ENCODE measurements around the gene HIVEP2. TPM values are rescaled to one million over a fixed set of nuclear protein-coding genes. Genes with fewer than 3 reads are reported as not detected.

HIVEP2 gene
- total and polyA plus RNA-seq, 5 donors from 2014 or later: 9.7 to 76.7 (median 12.3) TPM

DNA sequence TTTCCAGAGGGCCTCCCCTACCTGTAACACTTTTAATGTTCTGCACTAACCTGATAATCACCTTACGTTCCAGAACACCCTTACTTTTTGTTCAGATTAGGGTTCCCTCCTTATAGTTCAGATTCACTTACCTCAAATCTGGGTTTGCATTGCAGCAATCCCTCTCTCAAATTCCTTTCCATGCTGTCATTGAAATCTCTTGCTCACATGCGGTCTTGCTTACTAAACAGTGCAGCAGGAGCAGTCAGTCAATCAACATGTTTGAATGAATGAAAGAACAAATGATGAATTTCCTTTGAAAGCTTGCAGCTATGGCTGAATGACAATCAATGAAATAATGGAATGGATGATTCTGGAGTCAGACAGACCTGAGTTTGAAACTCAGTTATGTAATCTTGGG is 200.1 kb downstream of the HIVEP2 start:
- DNase-seq (no peak), ATAC-seq (ENCODE audit: low read depth in 2 of 2) (no peak)
- peaks cover 0 to 1% (median 0%) of the 10 kb centered on the region in 7 donors for H3K9me3 Mint-ChIP-seq
- no peaks in the 10 kb centered on the region for H3K36me3 Mint-ChIP-seq
- no peak overlapping the region for H3K27ac Mint-ChIP-seq
- H3K27ac ChIP-seq (ENCODE audit: insufficient read depth, low read length, poor library complexity, severe bottlenecking): no peak overlapping the region
- no peaks in the 10 kb centered on the region for H3K36me3 ChIP-seq (ENCODE audit: control insufficient read depth, insufficient read depth, low read length)
- no peak overlapping the region for H3K4me3 Mint-ChIP-seq
- H3K27me3 ChIP-seq (ENCODE audit: control insufficient read depth, insufficient read depth, low read length): peaks cover 2% of the 10 kb centered on the region
- H3K4me1 Mint-ChIP-seq: peaks cover 7 to 15% (median 9%) of the 10 kb centered on the region in 4 donors
- H3K4me1 ChIP-seq (ENCODE audit: control insufficient read depth, insufficient read depth, low read length, poor library complexity, severe bottlenecking): no peaks in the 10 kb centered on the region
- peaks cover 6% of the 10 kb centered on the region for H3K27me3 Mint-ChIP-seq
- no peak overlapping the region for H3K4me3 ChIP-seq (ENCODE audit: low read depth, low read length)
- no peaks in the 10 kb centered on the region for H3K9me3 ChIP-seq (ENCODE audit: control insufficient read depth in 2 of 2, low read length in 2 of 2)

GRCh38 chr6:142740449-142740848 is 204.5 kb downstream of the HIVEP2 start:
- H3K4me3 Mint-ChIP-seq: no peak overlapping the region
- H3K36me3 ChIP-seq (ENCODE audit: control insufficient read depth, insufficient read depth, low read length): no peaks in the 10 kb centered on the region
- H3K4me3 ChIP-seq (ENCODE audit: low read depth, low read length): no peak overlapping the region
- peaks cover 6% of the 10 kb centered on the region for H3K27me3 Mint-ChIP-seq
- H3K27ac Mint-ChIP-seq: no peak overlapping the region
- peaks cover 2% of the 10 kb centered on the region for H3K27me3 ChIP-seq (ENCODE audit: control insufficient read depth, insufficient read depth, low read length)
- H3K9me3 ChIP-seq (ENCODE audit: control insufficient read depth in 2 of 2, low read length in 2 of 2): no peaks in the 10 kb centered on the region
- no peaks in the 10 kb centered on the region for H3K4me1 ChIP-seq (ENCODE audit: control insufficient read depth, insufficient read depth, low read length, poor library complexity, severe bottlenecking)
- H3K4me1 Mint-ChIP-seq: no peaks in the 10 kb centered on the region
- H3K9me3 Mint-ChIP-seq: peaks cover 0 to 1% (median 0%) of the 10 kb centered on the region in 7 donors
- no peaks in the 10 kb centered on the region for H3K36me3 Mint-ChIP-seq
- H3K27ac ChIP-seq (ENCODE audit: insufficient read depth, low read length, poor library complexity, severe bottlenecking): no peak overlapping the region
- ATAC-seq (ENCODE audit: low read depth in 2 of 2) (no peak), DNase-seq (no peak)

- Mint-ChIP-seq H3K27me3 (no peaks in the 10 kb centered on the region), H3K4me3 (no peak overlapping the region), H3K36me3 (no peaks in the 10 kb centered on the region), H3K27ac (no peak overlapping the region), H3K9me3 (peaks cover 0 to 1% (median 0%) of the 10 kb centered on the region in 7 donors), H3K4me1 (peaks cover 0 to 4% (median 0%) of the 10 kb centered on the region in 4 donors)
- Histone ChIP-seq H3K36me3 (ENCODE audit: control insufficient read depth, insufficient read depth, low read length) (no peaks in the 10 kb centered on the region), H3K9me3 (ENCODE audit: control insufficient read depth in 2 of 2, low read length in 2 of 2) (no peaks in the 10 kb centered on the region), H3K4me3 (ENCODE audit: low read depth, low read length) (no peak overlapping the region), H3K27ac (ENCODE audit: insufficient read depth, low read length, poor library complexity, severe bottlenecking) (no peak overlapping the region), H3K4me1 (ENCODE audit: control insufficient read depth, insufficient read depth, low read length, poor library complexity, severe bottlenecking) (no peaks in the 10 kb centered on the region), H3K27me3 (ENCODE audit: control insufficient read depth, insufficient read depth, low read length) (no peaks in the 10 kb centered on the region)
- no peak for ATAC-seq (ENCODE audit: low read depth in 2 of 2)
- DNase-seq: no peak
These were observed 206.2 kb downstream of the HIVEP2 start for GRCh38 chr6:142738731-142739130.

GRCh38 chr6:142738035-142738396 is 207.0 kb downstream of the HIVEP2 start:
- Mint-ChIP-seq H3K36me3 (no peaks in the 10 kb centered on the region), H3K9me3 (peaks cover 0 to 4% (median 0%) of the 10 kb centered on the region in 7 donors), H3K4me1 (peaks cover 0 to 9% (median 0%) of the 10 kb centered on the region in 4 donors), H3K27me3 (no peaks in the 10 kb centered on the region), H3K27ac (peak overlapping the region in 1 of 3 donors; percentile 81), H3K4me3 (no peak overlapping the region)
- Histone ChIP-seq H3K27me3 (ENCODE audit: control insufficient read depth, insufficient read depth, low read length) (no peaks in the 10 kb centered on the region), H3K4me1 (ENCODE audit: control insufficient read depth, insufficient read depth, low read length, poor library complexity, severe bottlenecking) (no peaks in the 10 kb centered on the region), H3K9me3 (ENCODE audit: control insufficient read depth in 2 of 2, low read length in 2 of 2) (no peaks in the 10 kb centered on the region), H3K27ac (ENCODE audit: insufficient read depth, low read length, poor library complexity, severe bottlenecking) (no peak overlapping the region), H3K4me3 (ENCODE audit: low read depth, low read length) (no peak overlapping the region), H3K36me3 (ENCODE audit: control insufficient read depth, insufficient read depth, low read length) (no peaks in the 10 kb centered on the region)
- no peak for DNase-seq
- no peak for ATAC-seq (ENCODE audit: low read depth in 2 of 2)

DNA sequence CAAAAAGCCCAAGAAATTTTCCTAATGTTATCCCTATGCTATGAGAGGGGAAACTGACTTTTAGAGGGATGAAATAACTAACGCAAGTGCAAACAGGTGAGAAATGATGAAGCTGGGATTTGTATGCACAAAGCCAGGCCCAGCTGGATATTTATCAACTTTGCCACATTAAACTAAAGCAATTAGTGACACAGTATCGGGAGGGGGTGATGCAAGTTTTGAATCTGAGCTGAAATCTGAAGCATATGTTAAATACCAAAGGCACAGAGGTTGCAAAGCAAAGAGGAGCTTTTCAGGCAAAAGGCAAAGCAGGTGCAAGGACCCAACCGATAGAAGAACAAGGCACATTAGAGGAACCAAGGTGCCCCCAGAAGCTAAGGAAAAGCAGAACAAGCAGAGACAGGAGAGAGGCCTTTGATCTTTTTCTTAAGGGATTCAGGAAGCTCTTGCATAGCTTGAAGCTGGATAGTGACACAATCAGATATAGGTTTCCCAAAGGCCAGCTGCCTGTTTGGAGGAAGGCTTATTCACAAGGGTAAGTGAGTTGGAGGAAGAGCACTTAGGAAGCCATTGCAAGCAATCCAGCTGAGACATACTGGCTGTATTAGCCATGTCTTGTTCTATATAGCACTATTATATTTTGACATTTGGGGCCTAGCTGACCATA is 207.5 kb downstream of the HIVEP2 start:
- DNase-seq (no peak), ATAC-seq (ENCODE audit: low read depth in 2 of 2) (no peak)
- H3K36me3 Mint-ChIP-seq: no peaks in the 10 kb centered on the region
- H3K9me3 Mint-ChIP-seq: peaks cover 0 to 4% (median 0%) of the 10 kb centered on the region in 7 donors
- no peaks in the 10 kb centered on the region for H3K9me3 ChIP-seq (ENCODE audit: control insufficient read depth in 2 of 2, low read length in 2 of 2)
- H3K27me3 ChIP-seq (ENCODE audit: control insufficient read depth, insufficient read depth, low read length): no peaks in the 10 kb centered on the region
- no peak overlapping the region for H3K27ac Mint-ChIP-seq
- H3K4me1 Mint-ChIP-seq: peaks cover 0 to 14% (median 0%) of the 10 kb centered on the region in 4 donors
- no peaks in the 10 kb centered on the region for H3K36me3 ChIP-seq (ENCODE audit: control insufficient read depth, insufficient read depth, low read length)
- H3K27ac ChIP-seq (ENCODE audit: insufficient read depth, low read length, poor library complexity, severe bottlenecking): no peak overlapping the region
- no peaks in the 10 kb centered on the region for H3K4me1 ChIP-seq (ENCODE audit: control insufficient read depth, insufficient read depth, low read length, poor library complexity, severe bottlenecking)
- no peaks in the 10 kb centered on the region for H3K27me3 Mint-ChIP-seq
- no peak overlapping the region for H3K4me3 Mint-ChIP-seq
- H3K4me3 ChIP-seq (ENCODE audit: low read depth, low read length): no peak overlapping the region

GRCh38 chr6:142735204-142735603 is 209.8 kb downstream of the HIVEP2 start:
- Mint-ChIP-seq H3K9me3 (peaks cover 0 to 4% (median 0%) of the 10 kb centered on the region in 7 donors), H3K27me3 (no peaks in the 10 kb centered on the region), H3K4me3 (no peak overlapping the region), H3K36me3 (no peaks in the 10 kb centered on the region), H3K27ac (no peak overlapping the region), H3K4me1 (peaks cover 0 to 21% (median 2%) of the 10 kb centered on the region in 4 donors)
- no peaks in the 10 kb centered on the region for H3K27me3 ChIP-seq (ENCODE audit: control insufficient read depth, insufficient read depth, low read length)
- no peaks in the 10 kb centered on the region for H3K4me1 ChIP-seq (ENCODE audit: control insufficient read depth, insufficient read depth, low read length, poor library complexity, severe bottlenecking)
- H3K36me3 ChIP-seq (ENCODE audit: control insufficient read depth, insufficient read depth, low read length): no peaks in the 10 kb centered on the region
- DNase-seq: no peak
- ATAC-seq (ENCODE audit: low read depth in 2 of 2): no peak
- no peak overlapping the region for H3K27ac ChIP-seq (ENCODE audit: insufficient read depth, low read length, poor library complexity, severe bottlenecking)
- H3K9me3 ChIP-seq (ENCODE audit: control insufficient read depth in 2 of 2, low read length in 2 of 2): no peaks in the 10 kb centered on the region
- H3K4me3 ChIP-seq (ENCODE audit: low read depth, low read length): no peak overlapping the region

GRCh38 chr6:142732790-142733189 is 212.2 kb downstream of the HIVEP2 start:
- Histone ChIP-seq H3K36me3 (ENCODE audit: control insufficient read depth, insufficient read depth, low read length) (no peaks in the 10 kb centered on the region), H3K9me3 (ENCODE audit: control insufficient read depth in 2 of 2, low read length in 2 of 2) (no peaks in the 10 kb centered on the region), H3K4me3 (ENCODE audit: low read depth, low read length) (no peak overlapping the region), H3K4me1 (ENCODE audit: control insufficient read depth, insufficient read depth, low read length, poor library complexity, severe bottlenecking) (no peaks in the 10 kb centered on the region), H3K27ac (ENCODE audit: insufficient read depth, low read length, poor library complexity, severe bottlenecking) (no peak overlapping the region), H3K27me3 (ENCODE audit: control insufficient read depth, insufficient read depth, low read length) (peaks cover 5% of the 10 kb centered on the region)
- Mint-ChIP-seq H3K9me3 (peaks cover 0 to 4% (median 0%) of the 10 kb centered on the region in 7 donors), H3K4me1 (peaks cover 0 to 39% (median 4%) of the 10 kb centered on the region in 4 donors), H3K27me3 (no peaks in the 10 kb centered on the region), H3K36me3 (no peaks in the 10 kb centered on the region), H3K27ac (no peak overlapping the region), H3K4me3 (no peak overlapping the region)
- peak in 2 of 3 donors; percentile 15 to 17 for DNase-seq
- no peak for ATAC-seq (ENCODE audit: low read depth in 2 of 2)

DNA sequence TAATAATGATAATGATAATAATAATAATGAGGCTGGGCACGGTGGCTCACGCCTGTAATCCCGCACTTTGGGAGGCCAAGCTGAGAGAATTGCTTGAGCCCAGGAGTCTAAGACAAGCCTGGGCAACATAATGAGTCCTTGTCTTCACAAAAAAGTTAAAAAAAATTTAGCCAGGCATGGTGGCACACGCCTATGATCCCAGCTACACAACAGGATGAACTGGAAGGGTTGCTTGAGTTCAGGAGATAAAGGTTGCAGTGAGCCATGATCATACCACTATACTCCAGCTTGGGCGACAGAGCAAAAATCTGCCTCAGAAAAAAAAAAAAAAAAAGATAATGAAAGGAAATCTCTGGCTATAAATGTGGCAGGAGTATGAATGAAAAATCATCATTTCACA is 213.4 kb downstream of the HIVEP2 start:
- Mint-ChIP-seq H3K4me3 (no peak overlapping the region), H3K4me1 (peaks cover 0 to 41% (median 4%) of the 10 kb centered on the region in 4 donors)

More for the DNA sequence above, 213.4 kb downstream of the HIVEP2 start:
- H3K27me3 Mint-ChIP-seq: no peaks in the 10 kb centered on the region
- ATAC-seq (ENCODE audit: low read depth in 2 of 2) (no peak), DNase-seq (no peak)
- Histone ChIP-seq H3K27me3 (ENCODE audit: control insufficient read depth, insufficient read depth, low read length) (peaks cover 5% of the 10 kb centered on the region), H3K27ac (ENCODE audit: insufficient read depth, low read length, poor library complexity, severe bottlenecking) (no peak overlapping the region), H3K4me3 (ENCODE audit: low read depth, low read length) (no peak overlapping the region), H3K4me1 (ENCODE audit: control insufficient read depth, insufficient read depth, low read length, poor library complexity, severe bottlenecking) (no peaks in the 10 kb centered on the region), H3K9me3 (ENCODE audit: control insufficient read depth in 2 of 2, low read length in 2 of 2) (no peaks in the 10 kb centered on the region), H3K36me3 (ENCODE audit: control insufficient read depth, insufficient read depth, low read length) (no peaks in the 10 kb centered on the region)
- H3K36me3 Mint-ChIP-seq: no peaks in the 10 kb centered on the region
- no peak overlapping the region for H3K27ac Mint-ChIP-seq
- peaks cover 0 to 4% (median 0%) of the 10 kb centered on the region in 7 donors for H3K9me3 Mint-ChIP-seq

Data from CD4-positive, CD25-positive, alpha-beta regulatory T cell (primary cell).